Keratinocyte (primary cell): ENCODE measurements around the gene HCN4. TPM values are rescaled to one million over a fixed set of nuclear protein-coding genes. Genes with fewer than 3 reads are reported as not detected.
"Not testable (repeated sequence)": the region's sequence is repeated elsewhere in the genome, so short reads cannot be mapped to it uniquely, and the experiment has no call there.

Experiments used
- DNase-seq: peaks from one replicate; pipeline ENCODE4 v3.0.0-alpha.2; 2011; ENCODE audit warnings: low read depth, missing footprints, low spot score
- FAIRE-seq: peaks from 2 replicates; lab custom pipeline; 2011; peaks lifted over from hg19 to GRCh38; lab: Jason Lieb, UNC
- H2AFZ ChIP-seq: 2 replicates; pipeline ENCODE4 v1.6.0; 2012; ENCODE audit warnings: low read length, control low read depth, inconsistent platforms; ENCODE audit not compliant: control insufficient read depth
- H3K27ac ChIP-seq: 2 replicates; pipeline ENCODE4 v1.5.1; 2011; ENCODE audit warnings: low read length; ENCODE audit not compliant: control insufficient read depth, insufficient read depth
- H3K27me3 ChIP-seq: 3 replicates; pipeline ENCODE4 v1.6.0; 2011; ENCODE audit warnings: low read length; ENCODE audit not compliant: control insufficient read depth, insufficient read depth; ENCODE audit errors: extremely low read depth
- H3K36me3 ChIP-seq, 2 experiments: 2 replicates in 1 of 2; 3 replicates in 1 of 2; pipeline ENCODE4 v1.5.1; 2011; ENCODE audit warnings: low read length in 2 of 2, mild to moderate bottlenecking in 1 of 2; ENCODE audit not compliant: control insufficient read depth in 2 of 2, insufficient read depth in 2 of 2; ENCODE audit errors: extremely low read depth in 1 of 2
- H3K4me1 ChIP-seq: 3 replicates; pipeline ENCODE4 v1.5.1; 2011; ENCODE audit warnings: low read length; ENCODE audit not compliant: control insufficient read depth, insufficient read depth; ENCODE audit errors: extremely low read depth
- H3K4me2 ChIP-seq: 3 replicates; pipeline ENCODE4 v1.6.0; 2011; ENCODE audit warnings: low read depth, low read length; ENCODE audit not compliant: control insufficient read depth, insufficient read depth; ENCODE audit errors: extremely low read depth
- H3K4me3 ChIP-seq, 3 experiments: fragments of 200-600 bp in 1 of 3; sonication (generic) in 1 of 3; 2 replicates in 2 of 3; 3 replicates in 1 of 3; pipeline ENCODE4 v1.5.1; 2011 to 2016; ENCODE audit warnings: low read length in 3 of 3, mild to moderate bottlenecking in 3 of 3, control low read depth in 2 of 3, inconsistent platforms in 1 of 3, low read depth in 1 of 3, mixed read lengths in 1 of 3, mixed run types in 1 of 3, moderate library complexity in 1 of 3; ENCODE audit not compliant: control insufficient read depth in 2 of 3, insufficient read depth in 2 of 3; ENCODE audit errors: extremely low read depth in 1 of 3
- H3K79me2 ChIP-seq: 2 replicates; pipeline ENCODE4 v1.6.0; 2012; ENCODE audit warnings: low read length; ENCODE audit not compliant: control insufficient read depth, insufficient read depth
- H3K9ac ChIP-seq: 3 replicates; pipeline ENCODE4 v1.6.0; 2011; ENCODE audit warnings: low read length; ENCODE audit not compliant: control insufficient read depth, insufficient read depth; ENCODE audit errors: extremely low read depth
- H3K9me1 ChIP-seq: 3 replicates; pipeline ENCODE4 v1.6.0; 2011; ENCODE audit warnings: low read length; ENCODE audit not compliant: control insufficient read depth, insufficient read depth; ENCODE audit errors: extremely low read depth
- H3K9me3 ChIP-seq: 2 replicates; pipeline ENCODE4 v1.5.1; 2012; ENCODE audit warnings: low read depth, low read length; ENCODE audit not compliant: control insufficient read depth
- H4K20me1 ChIP-seq: 3 replicates; pipeline ENCODE4 v1.6.0; 2011; ENCODE audit warnings: low read length; ENCODE audit not compliant: control insufficient read depth, insufficient read depth; ENCODE audit errors: extremely low read depth
- CTCF ChIP-seq, 3 experiments: IDR thresholded peaks in 1 of 3; conservative IDR thresholded peaks in 1 of 3; optimal IDR thresholded peaks in 1 of 3; 2 replicates in 2 of 3; 3 replicates in 1 of 3; pipeline versions ENCODE3 to v1.5.1; 2011; ENCODE audit warnings: low read length in 3 of 3, mild to moderate bottlenecking in 3 of 3, moderate library complexity in 2 of 3, control low read depth in 1 of 3, inconsistent platforms in 1 of 3; ENCODE audit not compliant: insufficient read depth in 2 of 3; ENCODE audit errors: extremely low read depth in 1 of 3
- EZH2 ChIP-seq: IDR thresholded peaks from one replicate; pipeline ENCODE4 v1.6.1; 2012; ENCODE audit warnings: inconsistent platforms, mild to moderate bottlenecking, low read length, moderate library complexity
- dilution Hi-C: fragments of 300-500 bp; cut with MboI; formaldehyde crosslinking; loops from one replicate; pipeline ENCODE4 v1.7.0; 2020; ENCODE audit warnings: low sequenced_read_pairs; ENCODE audit not compliant: extremely low pct_ligation_motif_present
- polyA plus RNA-seq, 5 experiments: library from polyadenylated mRNA; depleted of rRNA in 3 of 5; stranded (reverse) in 3 of 5; stranded (forward) in 1 of 5; unstranded in 1 of 5; fragments of >200 nt; gene quantifications; 1 replicate in 1 of 5; 2 replicates in 3 of 5; 3 replicates in 1 of 5; pipeline versions ENCODE4 v1.2.1 to v1.2.3, GENCODE V29; 2011 to 2012; ENCODE audit warnings: missing spikeins in 2 of 5, low read depth in 1 of 5, low replicate concordance in 1 of 5

The HCN4 gene
- polyA plus RNA-seq, 1 donor (not counting 4 experiments of a cell fraction or from before 2014, with no cell fraction given) = not detected

- Histone ChIP-seq H3K4me1 (peaks cover 4% of the 10 kb centered on the region), H3K27ac (no peak overlapping the region), H3K4me3 (no peak overlapping the region), H2AFZ (peak overlapping the region; percentile 30), H3K4me2 (no peak overlapping the region), H3K36me3 (no peaks in the 10 kb centered on the region), H3K9me1 (no peaks in the 10 kb centered on the region), H3K9ac (no peak overlapping the region), H4K20me1 (no peaks in the 10 kb centered on the region), H3K79me2 (no peaks in the 10 kb centered on the region), H3K9me3 (no peaks in the 10 kb centered on the region), H3K27me3 (no peaks in the 10 kb centered on the region)
- no peak for TF ChIP-seq EZH2
- peak; percentile 58 to 87 (median 80) for TF ChIP-seq CTCF (optimal IDR thresholded peaks at IDR 0.05 in 1 of 3, IDR thresholded peaks at IDR 0.05 in 1 of 3, conservative IDR thresholded peaks at IDR 0.05 in 1 of 3; ENCODE audit: extremely low read depth in 1 of 3, insufficient read depth in 2 of 3, low read length in 3 of 3)
- peak; percentile 69 for FAIRE-seq
- DNase-seq = peak; percentile 21
- dilution Hi-C loops = no loop called here
These were observed 63.2 kb downstream of the HCN4 start for GRCh38 chr15:73305331-73306211.

GRCh38 chr15:73303636-73304035 is 65.1 kb downstream of the HCN4 start:
- no peak overlapping the region for H3K9ac ChIP-seq
- no peaks in the 10 kb centered on the region for H3K9me1 ChIP-seq
- no peak overlapping the region for H3K4me2 ChIP-seq
- no peaks in the 10 kb centered on the region for H3K9me3 ChIP-seq
- no peaks in the 10 kb centered on the region for H3K79me2 ChIP-seq
- DNase-seq (no peak), FAIRE-seq (no peak)
- H4K20me1 ChIP-seq = no peaks in the 10 kb centered on the region
- no peak overlapping the region for H2AFZ ChIP-seq
- H3K4me1 ChIP-seq = peaks cover 4% of the 10 kb centered on the region
- TF ChIP-seq EZH2 = no peak
- no peaks in the 10 kb centered on the region for H3K36me3 ChIP-seq
- dilution Hi-C loops = no loop called here
- H3K27ac ChIP-seq = no peak overlapping the region
- no peaks in the 10 kb centered on the region for H3K27me3 ChIP-seq
- no peak overlapping the region for H3K4me3 ChIP-seq

- H2AFZ ChIP-seq, H3K4me2 ChIP-seq, H3K36me3 ChIP-seq, H3K79me2 ChIP-seq, H3K4me1 ChIP-seq, H3K9me1 ChIP-seq, H3K27me3 ChIP-seq, H3K4me3 ChIP-seq, H3K9ac ChIP-seq, dilution Hi-C loops, H4K20me1 ChIP-seq, FAIRE-seq, DNase-seq, H3K27ac ChIP-seq, H3K9me3 ChIP-seq: not testable (repeated sequence)
These were observed 68.5 kb downstream of the HCN4 start for GRCh38 chr15:73300286-73300685.
